SU-DHL-6 (cell line): Measurements from ENCODE around the gene ERC1.

ENCODE experiments used
- CTCF ChIP-seq: fragments of 200-600 bp; sonication (generic); IDR thresholded peaks from one replicate; pipeline ENCODE4 v1.5.1; 2017; ENCODE audit warnings: antibody characterized with exemption, mild to moderate bottlenecking, low read length, moderate library complexity; ENCODE audit not compliant: insufficient read depth, poor library complexity, severe bottlenecking
- EZH2phosphoT487 ChIP-seq: fragments of 200-600 bp; sonication (generic), shearing (Covaris generic); conservative IDR thresholded peaks from 2 replicates; pipeline ENCODE4 v1.6.1; 2018; ENCODE audit warnings: mild to moderate bottlenecking, antibody characterized with exemption, low read length, moderate library complexity, mixed read lengths

GRCh38 chr12:1518591-1519516 lies 527.8 kb downstream of the ERC1 start:
- no peak for TF ChIP-seq CTCF
- TF ChIP-seq EZH2phosphoT487: no peak
